ENCODE data around the gene ANKRD40.
"Not testable (repeated sequence)": the region's sequence is repeated elsewhere in the genome, so short reads cannot be mapped to it uniquely, and the experiment has no call there.

Gene ANKRD40

GRCh38 chr17:50685691-50686493 lies 21.8 kb downstream of the ANKRD40 start:
- DNase-seq: no peak

- DNase-seq: no peak
These were observed 22.4 kb downstream of the ANKRD40 start for GRCh38 chr17:50685334-50685665.

- DNase-seq: no peak
These were observed 22.9 kb downstream of the ANKRD40 start for GRCh38 chr17:50684612-50685333.

- DNase-seq: no peak
These were observed 23.5 kb downstream of the ANKRD40 start for GRCh38 chr17:50684288-50684611.

GRCh38 chr17:50683434-50684287 lies 24.1 kb downstream of the ANKRD40 start:
- no peak for DNase-seq

GRCh38 chr17:50682938-50683337 lies 24.8 kb downstream of the ANKRD40 start:
- DNase-seq: no peak

- no peak for DNase-seq
These were observed 25.3 kb downstream of the ANKRD40 start for GRCh38 chr17:50682441-50682840.

- DNase-seq: peak; percentile 84
These were observed 26.2 kb downstream of the ANKRD40 start for GRCh38 chr17:50681263-50682200.

- not testable (repeated sequence) for DNase-seq
These were observed 27.0 kb downstream of the ANKRD40 start for GRCh38 chr17:50680543-50681262.

- DNase-seq: no peak
These were observed 27.6 kb downstream of the ANKRD40 start for GRCh38 chr17:50680126-50680525.

GRCh38 chr17:50679008-50679544 lies 28.6 kb downstream of the ANKRD40 start:
- DNase-seq: no peak

- DNase-seq: no peak
These were observed 29.8 kb downstream of the ANKRD40 start for GRCh38 chr17:50677851-50678375.

GRCh38 chr17:50676065-50676975 lies 31.4 kb downstream of the ANKRD40 start:
- DNase-seq: no peak

GRCh38 chr17:50675627-50676026 lies 32.1 kb downstream of the ANKRD40 start:
- no peak for DNase-seq

- no peak for DNase-seq
These were observed 32.5 kb downstream of the ANKRD40 start for GRCh38 chr17:50675190-50675589.

- no peak for DNase-seq
These were observed 34.7 kb downstream of the ANKRD40 start for GRCh38 chr17:50672831-50673551.

GRCh38 chr17:50672071-50672470 lies 35.6 kb downstream of the ANKRD40 start:
- no peak for DNase-seq

- DNase-seq: no peak
These were observed 38.7 kb downstream of the ANKRD40 start for GRCh38 chr17:50668838-50669581.

Data from fibroblast of skin of abdomen (primary cell).